Fibroblast of pulmonary artery (primary cell): ENCODE measurements around the gene GSTP1.
A peak's percentile ranks its signal among the peaks of the same experiment; 100 is the strongest.
"Not testable (repeated sequence)": the region's sequence is repeated elsewhere in the genome, so short reads cannot be mapped to it uniquely, and the experiment has no call there.

Experiments
- DNase-seq: peaks from one replicate; pipeline ENCODE4 v3.0.0-alpha.2; 2010; ENCODE audit warnings: low read depth
- H3K4me3 ChIP-seq: replicated peaks from 2 replicates; pipeline ENCODE4 v1.5.1; 2011; ENCODE audit warnings: low read depth, mild to moderate bottlenecking, control low read depth, low read length, moderate library complexity
- TF ChIP-seq, protein P1 (sequence below): IDR thresholded peaks from 2 replicates; pipeline ENCODE4 v1.5.1; 2011; ENCODE audit warnings: mild to moderate bottlenecking, control low read depth, low read length, inconsistent platforms; ENCODE audit errors: missing control alignments

GSTP1 gene

DNA sequence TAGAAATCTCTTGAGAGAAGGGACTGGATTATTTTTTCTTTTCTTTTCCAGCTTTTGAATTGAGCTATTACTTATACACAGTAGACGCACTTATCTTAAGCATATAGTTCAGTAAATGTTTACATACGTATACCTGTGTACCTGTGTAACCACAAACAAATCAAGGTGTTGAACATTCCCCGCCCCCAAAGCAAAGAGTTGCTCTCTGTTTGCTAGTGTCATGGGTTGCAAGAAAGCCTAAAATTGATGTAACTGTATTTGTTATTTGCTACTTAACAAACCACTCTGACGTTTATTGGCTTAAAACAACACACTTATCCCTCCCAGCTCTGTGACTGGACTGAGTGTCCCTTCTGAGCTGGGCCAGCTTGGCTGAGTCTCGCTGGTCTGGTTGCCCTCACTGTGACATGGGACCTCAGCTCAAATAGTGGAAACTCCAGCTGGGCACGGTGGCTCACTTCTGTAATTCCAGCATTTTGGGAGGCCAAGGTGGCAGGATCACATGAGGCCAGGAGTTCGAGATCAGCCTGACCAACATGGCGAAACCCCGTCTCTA lies 35.0 kb upstream of the GSTP1 start:
- DNase-seq: no peak
- no peak overlapping the region for H3K4me3 ChIP-seq
- TF ChIP-seq, protein P1, sequence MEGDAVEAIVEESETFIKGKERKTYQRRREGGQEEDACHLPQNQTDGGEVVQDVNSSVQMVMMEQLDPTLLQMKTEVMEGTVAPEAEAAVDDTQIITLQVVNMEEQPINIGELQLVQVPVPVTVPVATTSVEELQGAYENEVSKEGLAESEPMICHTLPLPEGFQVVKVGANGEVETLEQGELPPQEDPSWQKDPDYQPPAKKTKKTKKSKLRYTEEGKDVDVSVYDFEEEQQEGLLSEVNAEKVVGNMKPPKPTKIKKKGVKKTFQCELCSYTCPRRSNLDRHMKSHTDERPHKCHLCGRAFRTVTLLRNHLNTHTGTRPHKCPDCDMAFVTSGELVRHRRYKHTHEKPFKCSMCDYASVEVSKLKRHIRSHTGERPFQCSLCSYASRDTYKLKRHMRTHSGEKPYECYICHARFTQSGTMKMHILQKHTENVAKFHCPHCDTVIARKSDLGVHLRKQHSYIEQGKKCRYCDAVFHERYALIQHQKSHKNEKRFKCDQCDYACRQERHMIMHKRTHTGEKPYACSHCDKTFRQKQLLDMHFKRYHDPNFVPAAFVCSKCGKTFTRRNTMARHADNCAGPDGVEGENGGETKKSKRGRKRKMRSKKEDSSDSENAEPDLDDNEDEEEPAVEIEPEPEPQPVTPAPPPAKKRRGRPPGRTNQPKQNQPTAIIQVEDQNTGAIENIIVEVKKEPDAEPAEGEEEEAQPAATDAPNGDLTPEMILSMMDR: no peak

DNA sequence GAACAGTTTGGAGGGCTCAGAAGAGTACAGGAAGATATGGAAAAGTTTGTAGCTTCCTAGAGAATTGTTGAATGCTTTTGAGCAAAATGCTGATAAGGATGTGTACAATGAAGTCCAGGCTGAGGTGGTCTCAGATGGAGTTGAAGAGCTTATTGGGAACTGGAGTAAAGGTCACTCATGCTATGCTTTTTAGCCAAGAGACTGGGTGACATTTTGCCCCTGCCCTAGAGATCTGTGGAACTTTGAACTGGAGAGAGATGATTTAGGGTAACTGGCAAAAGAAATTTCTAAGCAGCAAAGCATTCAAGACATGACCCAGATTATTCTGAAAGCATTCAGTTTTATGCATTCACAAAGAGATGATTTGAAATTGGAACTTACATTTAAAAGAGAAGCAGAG lies 32.5 kb upstream of the GSTP1 start:
- TF ChIP-seq, protein P1: no peak
- no peak for DNase-seq
- no peak overlapping the region for H3K4me3 ChIP-seq

DNA sequence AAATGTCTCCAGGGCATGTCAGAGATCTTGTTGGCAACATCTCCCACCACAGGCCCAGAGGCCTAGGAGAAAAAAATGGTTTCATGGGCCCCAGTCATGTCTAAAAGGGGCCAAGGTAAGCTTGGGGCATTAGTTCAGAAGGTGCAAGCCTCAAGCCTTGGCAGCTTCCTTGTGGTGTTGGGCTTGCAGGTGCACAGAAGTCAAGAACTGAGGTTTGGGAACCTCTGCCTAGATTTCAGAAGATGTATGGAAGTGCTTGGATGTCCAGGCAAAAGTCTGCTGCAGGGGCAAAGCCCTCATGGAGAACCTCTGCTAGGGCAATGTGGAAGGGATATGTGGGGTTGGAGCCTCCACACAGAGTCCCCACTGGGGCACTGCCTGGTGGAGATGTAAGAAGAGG lies 31.9 kb upstream of the GSTP1 start:
- not testable (repeated sequence) for DNase-seq, H3K4me3 ChIP-seq

DNA sequence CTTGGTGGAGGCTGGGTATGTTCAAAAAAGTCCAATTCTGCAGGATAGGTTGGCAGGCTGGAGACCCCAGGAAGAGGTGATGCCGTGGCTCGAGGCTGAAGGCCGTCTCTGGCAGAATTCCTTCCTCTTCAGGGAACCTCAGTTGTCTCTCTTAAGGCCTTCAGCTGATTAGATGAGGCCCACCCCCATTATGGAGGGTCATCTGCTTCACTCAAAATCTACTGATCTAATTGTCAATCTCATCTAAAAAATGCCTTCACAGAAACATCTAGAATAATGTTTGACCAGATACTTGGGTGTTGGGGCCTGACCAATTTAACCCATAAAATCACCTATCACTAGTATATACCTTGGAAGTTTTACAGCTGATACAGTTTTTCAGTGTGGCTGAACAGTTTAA lies 27.4 kb upstream of the GSTP1 start:
- no peak for DNase-seq
- H3K4me3 ChIP-seq: no peak overlapping the region
- TF ChIP-seq, protein P1: no peak

DNA sequence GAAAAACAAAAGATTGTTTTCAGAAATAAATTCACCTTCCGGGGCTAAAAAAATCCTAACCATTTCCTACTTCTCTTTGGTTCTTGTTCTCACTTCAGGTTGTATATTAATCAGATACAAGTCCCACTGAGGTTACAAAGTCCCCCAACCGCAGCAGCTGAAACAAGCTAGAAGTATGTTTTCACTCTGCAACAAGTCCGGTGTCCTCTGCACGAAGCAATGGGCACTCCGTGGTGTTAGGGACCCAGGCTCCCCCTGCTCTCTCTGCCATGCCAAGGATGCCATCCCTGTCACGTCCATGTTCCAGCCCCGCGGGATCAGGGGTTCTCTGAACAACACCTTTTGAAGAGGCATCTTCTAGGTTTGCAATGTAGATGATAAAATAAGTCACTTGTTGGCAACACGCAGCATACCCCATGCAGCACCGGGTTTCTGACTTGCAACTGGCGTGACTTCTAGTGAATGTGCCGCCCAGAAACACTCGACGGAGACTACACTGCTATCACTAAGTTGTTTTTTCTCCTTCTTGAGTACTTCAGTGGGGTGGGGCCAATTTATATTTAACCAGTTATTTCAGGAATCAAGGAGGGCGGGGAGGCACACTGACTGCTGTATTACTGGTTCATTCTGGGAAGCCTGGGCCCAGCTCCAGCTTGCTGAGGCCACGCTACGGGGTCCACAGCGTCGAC lies 25.4 kb upstream of the GSTP1 start:
- no peak overlapping the region for H3K4me3 ChIP-seq
- DNase-seq: peak; percentile 34
- TF ChIP-seq, protein P1: no peak

DNA sequence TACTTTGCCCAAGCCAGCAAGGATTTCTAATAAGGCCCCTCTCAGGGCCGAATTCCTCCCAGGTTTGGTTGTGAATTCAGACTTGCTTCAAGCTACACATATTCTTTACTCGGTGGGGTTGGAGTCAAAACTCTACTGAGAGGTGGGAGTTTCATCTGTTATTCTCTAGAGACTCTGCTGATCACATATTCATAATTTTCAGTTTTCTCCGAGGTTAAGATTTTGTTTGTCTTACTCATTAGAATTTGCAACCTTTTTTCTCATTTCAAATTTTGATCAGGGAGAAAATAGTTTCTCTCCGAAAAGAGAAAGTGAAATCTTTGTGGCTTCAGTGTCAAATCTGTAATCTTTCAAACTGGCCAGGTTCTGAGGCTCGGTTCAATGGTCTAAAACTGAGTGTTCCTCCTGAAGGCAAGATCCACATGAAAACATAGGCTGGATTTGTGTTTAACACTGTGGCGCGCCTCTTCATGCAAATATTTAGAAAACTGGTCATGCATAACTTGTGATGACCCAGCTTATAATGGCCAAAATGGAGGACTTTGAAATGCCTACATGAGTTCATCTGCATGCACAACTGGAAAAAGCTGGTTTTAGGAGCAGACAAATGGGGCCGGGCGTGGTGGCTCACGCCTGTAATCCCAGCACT lies 21.5 kb upstream of the GSTP1 start:
- TF ChIP-seq, protein P1: no peak
- no peak for DNase-seq

DNA sequence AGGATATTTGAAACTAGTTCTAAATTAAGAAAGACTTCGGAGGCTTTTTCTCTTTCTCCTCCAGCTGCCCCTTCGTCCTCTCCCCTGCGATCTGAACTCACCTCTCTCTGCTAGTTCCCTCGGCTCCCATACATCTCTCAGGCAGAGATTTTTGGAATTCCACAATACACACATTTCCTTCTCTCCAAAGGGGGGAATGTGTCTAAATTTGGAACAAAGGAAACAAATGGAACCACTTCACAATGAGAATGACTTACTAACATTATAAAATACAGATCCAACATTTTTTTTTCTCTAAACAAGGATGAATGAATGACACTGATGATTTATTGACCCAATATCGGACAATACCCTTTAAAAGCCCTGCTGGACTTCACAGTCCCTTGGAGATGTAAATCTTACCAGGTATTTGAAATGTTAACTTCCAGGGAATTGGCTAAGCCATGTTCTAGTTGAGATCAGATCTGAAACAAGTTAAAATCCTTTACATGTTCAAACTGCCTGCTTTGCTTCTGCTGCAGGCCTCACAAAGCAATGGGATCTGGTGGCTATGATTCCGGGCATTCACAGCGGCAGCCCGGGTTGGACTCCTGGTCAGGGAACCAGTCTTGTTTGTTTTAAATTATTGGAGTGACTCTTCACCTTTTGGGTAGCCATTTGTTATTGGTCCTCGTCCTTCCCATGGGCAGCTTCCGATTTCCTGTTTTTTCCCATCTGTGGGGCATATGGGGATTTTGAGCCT lies 20.5 kb upstream of the GSTP1 start:
- TF ChIP-seq, protein P1: no peak
- DNase-seq: no peak
- no peak overlapping the region for H3K4me3 ChIP-seq

More for the DNA sequence above, 21.5 kb upstream of the GSTP1 start:
- H3K4me3 ChIP-seq: no peak overlapping the region

DNA sequence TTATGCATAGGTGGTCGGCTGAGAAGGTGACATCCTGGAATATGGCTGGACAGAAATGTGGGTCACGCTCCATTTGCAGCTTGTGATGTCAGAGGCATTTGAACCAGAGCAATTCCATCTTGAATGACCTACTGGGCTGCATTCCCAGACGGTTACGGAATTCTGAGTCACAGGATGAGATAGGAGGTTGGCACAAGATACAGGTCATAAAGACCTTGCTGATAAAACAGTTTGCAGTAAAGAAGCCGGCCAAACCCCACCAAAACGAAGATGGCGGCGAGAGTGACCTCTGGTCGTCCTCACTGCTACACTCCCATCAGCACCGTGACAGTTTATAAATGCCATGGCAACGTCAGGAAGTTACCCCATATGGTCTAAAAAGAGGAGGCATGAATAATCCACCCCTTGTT lies 19.9 kb upstream of the GSTP1 start:
- DNase-seq: peak; percentile 90
- not testable (repeated sequence) for H3K4me3 ChIP-seq
